HG03066 (cell line): ENCODE measurements around the gene ADORA2B.
"Not testable (repeated sequence)": the region's sequence is repeated elsewhere in the genome, so short reads cannot be mapped to it uniquely, and the experiment has no call there.

ENCODE experiments used
- ATAC-seq: cut with Tn5 transposase; IDR thresholded peaks from one replicate; pipeline ENCODE4 v1.9.1; 2021; ENCODE audit warnings: low read depth; ENCODE audit not compliant: unreplicated experiment

Gene ADORA2B

GRCh38 chr17:15944759-15945526 is at the start of gene ADORA2B:
Gene ADORA2B (plus strand): TSS chr17:15945130. CDS start chr17:15945249, 119 bp downstream.
- no peak for ATAC-seq

- ATAC-seq: no peak
Observed at GRCh38 chr17:15896277-15896676, 48.7 kb upstream of the ADORA2B start.

- no peak for ATAC-seq
Observed at GRCh38 chr17:15896834-15897233, 48.1 kb upstream of the ADORA2B start.

GRCh38 chr17:15899596-15899995 is 45.3 kb upstream of the ADORA2B start:
- not testable (repeated sequence) for ATAC-seq

GRCh38 chr17:15900871-15901270 is 44.1 kb upstream of the ADORA2B start:
- no peak for ATAC-seq

GRCh38 chr17:15905236-15905635 is 39.7 kb upstream of the ADORA2B start:
- not testable (repeated sequence) for ATAC-seq

- ATAC-seq: no peak
Observed at GRCh38 chr17:15907290-15907689, 37.6 kb upstream of the ADORA2B start.

GRCh38 chr17:15908378-15908777 is 36.6 kb upstream of the ADORA2B start:
- ATAC-seq: no peak

- ATAC-seq: no peak
Observed at GRCh38 chr17:15909481-15909991, 35.4 kb upstream of the ADORA2B start.

GRCh38 chr17:15910791-15911190 is 34.1 kb upstream of the ADORA2B start:
- ATAC-seq: no peak

- ATAC-seq: not testable (repeated sequence)
Observed at GRCh38 chr17:15911701-15912100, 33.2 kb upstream of the ADORA2B start.

- no peak for ATAC-seq
Observed at GRCh38 chr17:15912416-15912955, 32.4 kb upstream of the ADORA2B start.

GRCh38 chr17:15913826-15914225 is 31.1 kb upstream of the ADORA2B start:
- no peak for ATAC-seq

GRCh38 chr17:15914400-15915170 is 30.3 kb upstream of the ADORA2B start:
- no peak for ATAC-seq

- no peak for ATAC-seq
Observed at GRCh38 chr17:15915961-15916360, 29.0 kb upstream of the ADORA2B start.

- no peak for ATAC-seq
Observed at GRCh38 chr17:15917021-15917437, 27.9 kb upstream of the ADORA2B start.

GRCh38 chr17:15917438-15918027 is 27.4 kb upstream of the ADORA2B start:
- ATAC-seq: no peak

- ATAC-seq: no peak
Observed at GRCh38 chr17:15918261-15918660, 26.7 kb upstream of the ADORA2B start.

GRCh38 chr17:15918661-15919259 is 26.2 kb upstream of the ADORA2B start:
- no peak for ATAC-seq

- ATAC-seq: no peak
Observed at GRCh38 chr17:15919466-15919865, 25.5 kb upstream of the ADORA2B start.
